Stimulated activated CD4-positive, alpha-beta T cell treated with anti-CD3 and anti-CD28 coated beads, Interleukin-1b, Interleukin-23, amount 100 ng/mL, for 4 hours (primary cell): ENCODE measurements around the gene TMEM204.
A peak's percentile ranks its signal among the peaks of the same experiment; 100 is the strongest.

Experiments
- DNase-seq, 2 donors: peaks; one replicate each; pipeline ENCODE4 v3.0.0-alpha.2; 2020; ENCODE audit warnings: low read depth in 2 of 2

The TMEM204 gene

DNA sequence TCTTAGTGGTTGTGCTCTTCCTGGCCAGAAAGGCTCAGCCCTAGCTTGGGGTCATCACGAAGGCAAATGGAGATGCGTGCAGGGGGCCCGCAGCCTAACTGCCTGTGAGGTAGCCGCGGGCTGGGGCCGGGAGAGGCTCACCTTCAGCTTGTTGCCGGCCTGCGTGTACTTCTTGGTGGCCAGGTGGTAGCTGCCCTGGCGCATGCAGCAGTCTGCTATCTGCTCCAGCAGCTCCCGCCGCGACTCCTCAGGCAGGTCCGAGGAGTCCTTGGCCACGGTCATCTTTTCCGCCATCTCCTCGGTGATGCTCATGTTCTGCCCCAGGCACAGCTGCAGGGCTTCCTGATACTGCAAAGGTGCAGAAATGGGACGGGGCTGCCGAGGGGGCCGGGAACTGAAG lies 13.0 kb upstream of the TMEM204 start:
- no peak for DNase-seq

DNA sequence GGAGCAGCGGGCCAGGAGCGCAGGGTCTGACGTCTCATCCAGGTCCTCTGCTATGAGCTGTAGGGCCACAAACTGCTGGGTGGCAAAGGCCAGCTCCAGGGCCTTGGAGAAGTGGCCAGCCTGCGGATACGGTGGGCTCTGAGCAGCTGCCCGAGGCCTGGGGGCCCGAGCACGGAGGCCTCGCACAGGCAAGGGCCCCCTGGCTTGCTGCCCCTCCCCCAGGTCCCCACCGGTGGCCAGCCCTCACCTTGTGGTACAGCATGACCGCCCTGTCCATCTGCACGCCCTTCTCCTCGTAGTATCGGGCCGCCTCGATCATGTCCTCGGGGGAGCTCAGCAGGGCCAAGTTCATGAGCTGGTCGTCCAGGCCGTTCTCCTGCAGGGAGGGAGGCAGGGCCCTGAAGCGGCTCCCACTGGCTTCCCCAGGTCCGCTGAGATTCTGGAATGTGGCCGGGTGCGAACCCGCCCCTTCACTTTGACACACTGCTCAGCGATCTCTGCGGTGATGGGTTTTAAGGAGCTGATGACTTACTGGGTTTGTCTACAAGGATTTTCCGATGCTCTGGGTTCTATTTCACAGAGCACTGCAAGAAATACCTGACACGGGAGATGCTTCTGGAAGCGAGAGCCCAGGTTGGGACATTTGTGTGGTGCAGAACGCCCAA lies 9.8 kb upstream of the TMEM204 start:
- no peak for DNase-seq

DNA sequence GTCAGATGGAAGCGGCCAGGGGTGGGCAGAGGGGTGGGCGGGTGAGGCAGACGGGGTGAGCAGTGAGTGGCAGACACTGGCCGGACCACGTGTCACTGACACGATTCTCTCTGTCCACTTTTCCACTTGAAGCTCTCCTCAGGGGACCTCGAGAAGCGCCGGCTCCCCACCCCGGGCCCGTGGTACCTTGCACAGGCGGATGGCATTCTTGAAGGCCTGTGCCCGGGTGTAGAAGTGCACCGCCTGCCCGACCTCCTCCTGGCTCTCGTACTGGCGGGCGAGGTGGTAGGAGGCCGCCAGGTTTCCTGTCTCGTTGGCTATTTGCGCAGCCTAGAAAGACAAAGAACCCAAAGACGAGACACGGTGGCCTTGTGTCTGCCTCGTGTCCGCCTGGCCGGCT lies 9.1 kb upstream of the TMEM204 start:
- DNase-seq = no peak

DNA sequence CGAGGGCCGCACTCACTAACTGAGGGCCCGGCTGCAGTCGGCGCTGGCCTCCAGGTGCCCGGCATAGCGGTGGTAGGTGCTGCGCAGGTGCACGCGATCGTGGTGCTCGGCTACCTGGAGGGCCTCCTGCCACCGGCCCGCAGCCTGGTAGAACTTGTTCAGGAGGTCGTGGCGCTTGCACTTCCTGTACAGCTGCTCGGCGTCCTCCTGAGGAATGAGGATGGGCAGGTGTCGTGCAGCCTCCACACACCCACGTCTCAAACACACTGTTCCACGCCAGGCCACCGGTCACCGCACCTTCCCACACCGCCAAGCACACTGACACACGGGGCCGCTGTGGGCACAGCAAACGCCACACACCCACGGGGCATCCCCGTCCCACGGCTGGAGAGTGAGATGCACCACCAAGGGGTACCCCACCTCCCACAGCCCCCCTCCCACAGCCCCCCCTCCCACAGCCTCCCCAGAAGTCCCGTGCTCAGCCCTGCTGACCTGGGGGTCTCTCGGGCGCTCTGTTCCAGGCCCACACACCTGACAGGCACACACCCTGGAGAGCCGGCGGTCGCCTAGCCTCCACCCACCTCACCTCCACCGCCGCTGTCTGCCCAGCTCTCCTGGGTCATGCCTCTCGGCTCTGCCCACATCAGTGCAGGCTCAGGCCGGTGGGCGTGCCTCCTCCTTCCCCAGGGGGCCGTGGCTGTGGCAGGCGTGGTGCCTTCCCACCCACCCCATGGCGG lies 7.4 kb upstream of the TMEM204 start:
- DNase-seq = no peak

DNA sequence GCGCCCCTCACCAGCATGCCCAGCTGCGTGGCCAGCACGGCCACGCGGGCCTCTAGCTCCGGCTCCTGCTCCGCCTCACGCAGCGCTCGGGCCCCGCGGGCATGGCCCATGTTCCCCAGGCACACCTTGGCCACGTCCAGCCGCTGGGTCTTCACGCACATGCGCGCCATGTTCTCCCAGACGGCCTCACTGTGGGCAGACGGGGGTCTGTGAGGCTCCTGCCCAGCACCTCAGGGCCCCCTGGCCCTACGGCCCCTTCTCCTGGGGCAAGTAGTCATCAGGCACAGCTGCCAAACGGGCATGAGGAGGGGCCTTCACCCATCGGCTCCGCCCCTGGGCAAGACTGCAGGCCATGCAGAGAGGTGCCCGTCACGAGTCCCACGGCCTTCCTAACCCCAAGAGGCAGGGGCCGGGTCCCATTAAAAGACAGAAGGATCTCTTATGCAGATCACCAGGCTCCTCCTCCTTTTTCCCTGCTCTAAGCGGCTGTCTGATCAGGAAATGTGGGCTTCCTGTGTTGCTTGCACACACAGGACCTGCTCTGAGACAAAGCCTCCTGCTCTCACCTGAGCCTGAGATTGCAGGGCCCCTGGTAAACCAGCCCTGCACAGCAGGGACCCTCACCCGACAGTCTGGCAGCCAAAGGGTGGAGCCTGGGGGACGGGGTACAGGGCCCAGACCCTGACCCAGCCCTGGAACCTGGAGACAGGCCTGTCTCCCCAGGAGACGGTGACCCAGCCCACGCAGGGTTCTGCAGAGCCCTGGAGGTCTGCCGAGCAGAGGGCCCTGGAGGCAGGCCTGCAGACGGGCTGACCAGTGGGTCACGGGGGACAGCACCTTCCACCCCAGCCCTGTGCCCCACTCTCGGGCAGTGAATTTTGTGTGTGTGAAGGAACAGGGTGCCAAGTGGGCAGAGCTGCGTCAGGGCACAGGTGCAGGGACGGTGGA lies 6.6 kb upstream of the TMEM204 start:
- no peak for DNase-seq

DNA sequence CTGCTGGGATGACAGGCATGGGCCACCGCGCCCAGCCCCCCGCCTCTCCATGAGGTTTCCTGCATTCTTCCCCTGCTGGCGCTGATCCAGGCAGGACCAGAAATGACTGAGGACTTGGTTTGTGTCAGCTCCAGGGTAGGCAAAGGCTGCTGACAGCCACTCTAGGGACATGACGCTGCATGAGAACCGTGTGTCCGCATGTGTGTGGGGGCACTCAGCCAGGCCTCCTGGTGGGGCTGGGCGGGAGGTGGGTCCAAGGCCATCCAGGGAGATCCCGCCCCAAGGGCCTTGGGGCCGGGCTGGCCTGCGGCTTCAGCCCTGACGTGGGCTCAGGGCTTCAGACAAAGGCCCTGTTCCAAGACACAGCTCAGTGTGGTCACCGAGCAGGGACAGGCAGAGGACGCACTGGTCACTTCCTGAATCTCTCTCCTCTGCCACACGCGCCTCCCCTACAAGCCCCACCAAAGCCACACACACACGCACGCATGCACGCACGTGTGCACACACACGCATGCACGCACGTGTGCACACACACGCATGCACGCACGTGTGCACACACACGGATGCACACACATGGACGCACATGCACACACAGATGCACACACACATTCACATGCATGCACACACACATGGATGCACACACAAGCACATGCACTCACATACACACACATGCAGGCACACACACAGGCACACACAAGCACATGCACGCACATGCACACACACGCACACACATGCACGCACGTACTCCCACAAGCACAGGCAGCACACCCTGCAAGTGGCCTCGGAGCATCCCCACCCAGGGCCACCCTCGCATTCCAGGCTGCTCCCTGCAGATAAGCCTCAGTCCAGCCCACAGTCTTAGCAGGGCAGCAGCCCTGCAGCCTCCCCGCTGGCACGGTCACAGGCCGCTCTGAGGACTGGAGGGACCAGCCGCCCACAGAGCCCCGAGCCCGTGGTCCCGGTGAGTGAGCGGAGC lies 5.3 kb upstream of the TMEM204 start:
- no peak for DNase-seq

DNA sequence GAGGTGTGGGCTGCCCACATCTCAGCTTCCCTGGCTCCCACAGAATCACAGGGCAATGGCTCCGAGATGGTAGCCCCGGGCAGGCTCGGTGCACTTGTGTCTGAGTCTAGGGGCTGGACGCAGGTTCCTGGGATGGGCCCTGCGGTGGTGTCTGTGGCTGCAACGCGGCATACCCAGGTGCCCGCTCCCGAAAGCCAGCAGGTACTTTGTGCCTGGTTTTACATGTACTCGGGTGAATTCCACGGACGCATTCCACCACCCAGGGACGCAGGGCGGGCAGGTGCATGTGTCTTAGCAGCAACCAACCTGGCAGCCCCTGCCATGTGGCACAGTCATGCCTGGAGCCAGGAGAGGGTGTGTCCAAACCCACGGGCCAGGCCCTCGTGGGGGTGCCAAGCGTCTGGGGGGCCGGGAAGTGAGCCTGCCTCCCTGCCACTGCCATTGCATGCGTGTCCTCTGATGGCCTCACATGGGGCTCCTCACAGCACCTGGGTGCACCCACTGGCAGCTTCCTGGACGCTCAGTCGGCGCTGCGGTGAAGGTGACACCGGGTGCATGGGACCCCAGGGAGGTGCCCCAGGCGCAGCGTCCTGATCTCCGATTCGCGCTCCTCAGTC lies 4.4 kb upstream of the TMEM204 start:
- DNase-seq = no peak

DNA sequence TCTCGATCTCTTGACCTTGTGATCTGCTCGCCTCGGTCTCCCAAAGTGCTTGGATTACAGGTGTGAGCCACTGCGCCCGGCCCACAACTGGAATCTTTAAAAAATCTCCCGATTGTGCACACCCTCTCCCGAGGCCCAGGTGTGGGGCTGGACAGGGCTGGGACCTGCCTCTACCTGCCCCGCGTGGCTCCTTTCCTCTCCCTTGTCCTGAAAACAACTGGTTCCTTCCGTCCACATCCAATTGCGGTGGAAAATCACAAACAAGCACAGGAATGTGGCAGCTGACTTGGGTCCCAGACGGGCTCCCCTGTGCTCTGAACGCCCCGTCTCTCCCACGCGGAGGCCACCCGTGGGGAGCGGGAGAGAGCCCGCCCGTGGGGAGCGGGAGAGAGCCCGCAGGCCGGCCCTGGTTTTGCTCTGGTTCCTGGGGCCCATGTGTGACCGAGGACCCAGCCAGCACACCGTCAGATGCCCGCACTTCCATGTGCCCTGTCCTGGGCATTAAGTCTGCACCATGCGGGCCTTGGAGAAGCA lies 3.0 kb upstream of the TMEM204 start:
- no peak for DNase-seq

DNA sequence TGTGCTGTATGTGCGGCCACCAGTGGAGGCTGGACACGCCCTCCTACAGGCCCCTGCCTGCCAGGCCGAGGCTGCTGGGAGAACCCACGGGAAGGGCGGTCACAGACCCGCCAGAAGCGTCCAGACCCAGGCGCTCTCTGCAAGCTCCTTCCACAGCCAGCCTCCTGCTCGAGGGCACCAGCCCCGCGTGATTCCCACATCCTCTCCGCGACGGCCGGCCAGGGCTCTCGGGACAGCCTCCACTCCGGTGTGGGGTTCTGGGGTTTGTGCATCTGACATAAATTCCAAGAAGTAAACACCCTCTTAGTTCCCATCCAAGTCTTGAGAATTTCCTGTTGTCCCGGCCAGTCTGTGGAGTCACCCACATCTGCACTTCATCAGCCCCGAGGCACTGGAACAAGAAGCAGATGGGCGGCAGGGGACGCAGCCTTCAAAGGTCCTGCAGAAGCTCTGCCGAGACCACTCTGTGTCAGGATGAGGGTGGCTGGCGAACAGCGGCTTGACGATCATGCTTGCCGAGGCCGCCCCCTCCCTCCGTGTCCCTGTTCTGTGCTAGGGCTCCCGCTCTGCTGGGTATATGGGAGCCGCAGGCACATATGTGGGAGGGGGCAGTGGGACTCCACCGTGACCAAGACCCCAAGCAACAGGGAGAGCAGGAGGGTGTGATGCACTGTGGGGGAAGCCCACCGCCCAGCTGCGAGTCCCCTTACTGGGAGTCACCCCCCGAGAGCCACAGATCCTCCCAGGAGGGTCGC lies 2.4 kb upstream of the TMEM204 start:
- DNase-seq = no peak

DNA sequence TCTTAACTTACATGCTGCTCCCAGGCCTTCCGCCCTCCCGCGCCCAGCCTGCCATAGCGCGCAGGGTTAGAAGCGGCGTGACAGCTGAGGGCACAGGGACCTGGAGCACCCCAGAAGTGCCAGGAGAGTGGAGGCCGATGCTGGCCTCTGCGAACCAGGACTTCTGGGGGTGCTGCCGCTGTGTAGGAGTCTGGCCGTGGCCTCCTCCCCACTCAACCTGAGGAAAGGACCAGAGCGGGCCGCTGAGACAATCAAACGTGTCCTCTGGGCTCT lies 1.9 kb upstream of the TMEM204 start:
- DNase-seq = no peak

DNA sequence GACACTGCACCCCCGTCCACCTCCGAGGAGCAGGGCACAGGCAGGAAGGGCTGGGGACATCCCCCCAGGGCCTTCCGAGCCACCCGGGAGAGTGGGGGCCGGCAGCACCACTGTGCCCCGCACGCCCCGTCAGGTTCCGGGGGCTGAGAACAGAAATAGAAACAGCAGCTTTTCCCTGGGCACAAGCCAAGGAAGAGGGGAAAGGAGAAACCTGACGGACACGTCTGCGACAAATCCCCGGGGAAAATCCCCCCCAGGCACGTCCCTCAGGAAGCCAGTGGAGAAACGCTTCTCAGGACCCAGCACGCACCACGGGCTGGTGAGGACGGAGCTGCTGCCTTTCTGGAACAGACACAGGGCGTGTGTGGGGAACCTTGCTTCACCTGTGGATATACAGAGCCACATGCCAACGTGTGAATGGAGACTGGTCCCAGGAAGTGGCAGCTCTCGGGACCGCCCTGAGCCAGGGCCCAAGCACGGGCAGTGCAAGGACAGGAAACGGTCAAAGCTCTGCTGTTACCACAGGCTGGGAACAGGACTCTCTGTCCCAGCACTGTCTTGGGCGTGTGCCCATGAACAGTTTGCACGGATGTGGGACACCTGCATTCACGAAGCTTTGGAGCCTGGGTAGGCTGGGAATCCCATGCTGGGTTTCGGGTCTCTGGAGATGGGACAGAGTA lies 1.2 kb upstream of the TMEM204 start:
- no peak for DNase-seq

DNA sequence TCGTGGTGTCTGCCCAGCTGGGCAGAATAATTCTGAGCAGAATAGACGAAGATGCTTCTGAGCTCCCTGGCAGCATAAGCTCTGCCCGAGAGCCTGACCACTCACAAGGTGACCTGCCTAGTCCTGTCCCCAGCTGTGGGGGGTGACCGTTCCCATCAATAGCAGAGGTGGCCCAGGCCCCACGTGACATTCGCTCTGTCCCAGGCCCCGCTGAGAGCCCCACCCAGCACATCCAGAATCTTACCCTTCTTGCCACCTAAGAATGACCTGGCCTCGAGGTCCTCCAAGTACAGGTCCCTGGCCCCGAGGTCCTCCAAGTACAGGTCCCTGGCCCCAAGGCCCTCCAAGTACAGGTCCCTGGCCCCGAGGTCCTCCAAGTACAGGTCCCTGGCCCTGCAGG lies 695 bp upstream of the TMEM204 start:
- no peak for DNase-seq

DNA sequence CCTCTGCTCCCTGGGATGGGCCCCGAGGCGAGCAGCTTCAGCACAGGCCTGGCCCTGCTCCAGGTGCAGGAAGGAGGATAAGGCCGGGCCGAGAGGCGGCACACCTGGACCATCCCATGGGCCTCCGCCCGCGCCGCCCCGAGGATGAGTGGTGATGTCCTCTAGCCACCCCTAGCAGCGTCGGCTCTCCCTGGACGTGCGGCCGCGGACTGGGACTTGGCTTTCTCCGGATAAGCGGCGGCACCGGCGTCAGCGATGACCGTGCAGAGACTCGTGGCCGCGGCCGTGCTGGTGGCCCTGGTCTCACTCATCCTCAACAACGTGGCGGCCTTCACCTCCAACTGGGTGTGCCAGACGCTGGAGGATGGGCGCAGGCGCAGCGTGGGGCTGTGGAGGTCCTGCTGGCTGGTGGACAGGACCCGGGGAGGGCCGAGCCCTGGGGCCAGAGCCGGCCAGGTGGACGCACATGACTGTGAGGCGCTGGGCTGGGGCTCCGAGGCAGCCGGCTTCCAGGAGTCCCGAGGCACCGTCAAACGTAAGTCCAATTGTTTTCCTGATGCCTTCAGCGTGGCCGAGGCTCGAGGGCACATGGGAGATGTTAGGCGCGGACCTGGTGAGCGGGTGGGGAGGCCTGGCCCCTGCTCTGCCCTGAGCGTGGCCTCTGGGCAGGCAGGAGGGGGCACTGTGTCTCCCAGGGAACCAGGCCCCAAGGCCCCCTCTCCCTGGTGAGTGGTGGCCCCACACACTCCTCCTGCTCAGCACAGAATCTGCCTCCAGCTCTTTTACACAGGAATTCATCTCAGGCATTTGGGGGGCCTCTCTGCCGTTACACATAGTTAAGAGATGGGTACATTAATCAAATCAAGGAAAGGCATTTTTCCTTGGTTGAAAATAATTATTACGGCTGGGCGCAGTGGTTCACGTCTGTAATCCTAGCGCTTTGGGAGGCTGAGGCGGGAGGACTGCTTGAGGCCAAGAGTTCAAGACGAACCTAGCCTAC lies 855 bp downstream of the TMEM204 start:
- DNase-seq = no peak

DNA sequence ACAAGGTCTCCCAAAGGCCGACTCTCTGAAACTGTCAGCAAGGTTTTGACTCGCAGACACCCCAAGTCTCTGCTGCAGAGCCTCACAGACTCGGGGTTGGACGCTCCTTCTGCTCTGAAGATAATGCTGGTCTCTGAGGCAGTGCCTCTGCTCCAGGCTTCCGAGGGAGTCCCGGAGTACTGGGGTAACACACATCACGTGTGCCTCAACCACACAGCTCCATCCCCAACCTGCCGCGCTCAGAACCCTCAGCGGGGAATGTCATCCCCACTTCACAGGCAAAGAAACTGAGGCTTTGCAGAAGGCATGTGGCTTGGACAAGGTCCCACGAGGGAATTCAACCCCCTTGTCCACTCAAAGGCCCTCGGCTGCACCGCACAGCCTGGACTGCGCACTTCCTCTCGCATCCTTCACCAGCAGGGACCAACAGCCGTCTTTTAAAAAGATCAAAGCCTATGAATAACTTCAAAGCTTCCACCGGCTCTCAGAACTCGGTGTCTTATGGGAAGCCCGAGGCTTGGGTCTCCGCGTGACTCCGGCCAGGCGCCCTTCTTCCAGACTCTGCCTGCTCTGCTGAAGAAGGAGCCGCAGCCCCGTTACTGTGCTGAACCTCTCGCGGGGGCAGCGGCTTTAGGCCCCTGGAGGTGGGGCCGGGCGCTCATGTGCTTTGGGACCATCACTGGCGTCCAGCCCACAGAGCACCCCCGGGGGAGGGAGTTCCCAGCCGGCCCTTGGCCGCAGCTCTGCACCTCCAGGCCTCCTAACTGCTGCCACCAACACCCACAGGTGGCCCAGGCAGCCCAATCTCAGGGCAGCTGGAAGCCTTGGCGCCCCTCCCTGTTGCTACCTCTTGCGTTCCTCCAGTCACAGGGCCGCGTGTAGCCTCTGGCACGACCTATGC lies 2.2 kb downstream of the TMEM204 start:
- DNase-seq = peak in 1 of 2 donors; percentile 13

DNA sequence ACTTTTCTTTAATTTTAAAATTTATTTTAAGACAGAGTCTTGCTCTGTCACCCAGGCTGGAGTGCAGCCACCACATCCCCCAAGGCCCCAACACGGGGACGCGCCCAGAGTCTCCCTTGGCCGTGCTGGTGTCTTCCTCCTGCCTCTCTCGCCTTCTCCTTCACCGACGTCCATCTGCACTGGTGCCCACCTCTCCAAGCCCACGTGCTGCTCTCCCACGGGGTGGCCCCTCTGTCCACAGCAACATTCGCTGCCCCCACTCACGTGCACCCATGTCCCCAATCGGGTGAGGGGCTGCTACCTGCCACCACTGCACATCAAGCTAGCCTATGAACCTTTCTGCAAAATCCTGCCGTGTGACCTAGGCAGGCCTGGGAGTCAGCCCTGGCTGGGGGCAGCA lies 3.1 kb downstream of the TMEM204 start:
- no peak for DNase-seq

DNA sequence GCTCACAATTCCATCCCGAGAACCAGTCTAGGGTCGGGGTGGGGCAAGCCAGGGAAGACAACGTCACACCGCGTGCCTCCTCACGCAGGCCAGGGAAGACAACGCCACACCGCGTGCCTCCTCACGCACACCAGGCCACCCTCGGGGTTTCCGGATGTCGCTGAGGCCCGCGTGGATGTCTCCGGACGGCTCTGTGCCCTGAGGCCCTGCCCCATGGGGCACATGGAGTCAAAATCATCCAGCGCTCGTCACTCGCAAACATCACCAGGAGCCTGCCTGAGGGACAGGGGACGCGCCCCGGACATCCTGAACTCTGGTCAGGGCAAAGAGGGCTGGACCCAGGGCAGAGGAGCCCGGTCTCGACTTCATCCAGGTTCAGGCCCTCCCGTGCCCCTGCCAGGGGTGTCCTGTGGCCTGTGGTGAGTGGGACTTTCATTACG lies 3.7 kb downstream of the TMEM204 start:
- no peak for DNase-seq

DNA sequence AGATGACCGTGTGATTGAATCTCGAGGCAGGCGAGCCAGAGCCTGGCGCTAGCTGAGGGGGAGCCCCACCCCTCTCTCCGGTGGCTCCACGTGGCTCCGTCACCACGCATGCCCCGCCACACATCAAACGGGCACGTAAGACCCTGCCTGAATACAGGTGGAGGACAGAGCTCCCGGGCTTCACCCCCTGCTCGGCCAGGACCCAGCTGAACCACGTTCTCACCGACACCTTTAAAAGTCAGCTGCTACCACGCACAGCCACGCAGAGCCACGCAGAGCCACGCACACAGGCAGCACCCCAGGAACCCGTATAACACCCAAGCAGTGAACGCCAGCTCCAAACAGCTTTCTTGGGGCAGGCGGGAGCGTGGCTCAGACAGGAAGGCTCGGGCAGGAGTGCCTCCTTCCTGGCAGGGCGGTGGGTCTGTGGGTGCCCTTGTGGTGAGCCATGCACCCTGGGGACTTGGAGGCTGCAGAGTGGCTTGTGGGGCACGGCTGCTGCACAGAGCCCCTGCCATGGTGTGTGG lies 4.4 kb downstream of the TMEM204 start:
- no peak for DNase-seq
